Smooth muscle cell (in vitro differentiated cells): Measurements from ENCODE around the gene FOSB. TPM values are rescaled to one million over a fixed set of nuclear protein-coding genes. Genes with fewer than 3 reads are reported as not detected.

Experiments used
- DNase-seq: peaks from one replicate; lab custom pipeline; 2025; ENCODE audit not compliant: unreplicated experiment; lab: John Stamatoyannopoulos, UW
- H2AFZ ChIP-seq: fragments of 200-600 bp; sonication (generic); 2 replicates; pipeline ENCODE4 v1.6.0; 2016; ENCODE audit warnings: antibody characterized with exemption, low read depth, mild to moderate bottlenecking
- H3F3A ChIP-seq: fragments of 200-600 bp; sonication (generic); 2 replicates; pipeline ENCODE4 v1.6.0; 2017; ENCODE audit warnings: antibody characterized with exemption, low read depth
- H3K27ac ChIP-seq: fragments of 200-600 bp; sonication (generic); 2 replicates; pipeline ENCODE4 v1.5.1; 2016; ENCODE audit warnings: low read depth, mild to moderate bottlenecking
- H3K27me3 ChIP-seq: fragments of 200-600 bp; sonication (generic); 2 replicates; pipeline ENCODE4 v1.6.1; 2016; ENCODE audit warnings: low read depth, mild to moderate bottlenecking
- H3K36me3 ChIP-seq: fragments of 200-600 bp; sonication (generic); 2 replicates; pipeline ENCODE4 v1.5.1; 2016; ENCODE audit warnings: low read depth
- H3K4me1 ChIP-seq: fragments of 200-600 bp; sonication (generic); 2 replicates; pipeline ENCODE4 v1.5.1; 2016; ENCODE audit warnings: low read depth
- H3K4me2 ChIP-seq: fragments of 200-600 bp; sonication (generic); 2 replicates; pipeline ENCODE4 v1.6.0; 2016; ENCODE audit warnings: mild to moderate bottlenecking
- H3K4me3 ChIP-seq: fragments of 200-600 bp; sonication (generic); 2 replicates; pipeline ENCODE4 v1.5.1; 2016; ENCODE audit warnings: mild to moderate bottlenecking
- H3K79me2 ChIP-seq: fragments of 200-600 bp; sonication (generic); 2 replicates; pipeline ENCODE4 v1.6.0; 2016; ENCODE audit warnings: low read depth, mild to moderate bottlenecking
- H3K9ac ChIP-seq: fragments of 200-600 bp; sonication (generic); 2 replicates; pipeline ENCODE4 v1.6.0; 2016; ENCODE audit warnings: low read depth
- H3K9me3 ChIP-seq: fragments of 200-600 bp; sonication (generic); replicated peaks from 2 replicates; pipeline ENCODE4 v1.5.1; 2016; ENCODE audit warnings: low read depth
- H4K20me1 ChIP-seq: fragments of 200-600 bp; sonication (generic); 2 replicates; pipeline ENCODE4 v1.6.0; 2016; ENCODE audit warnings: low read depth
- CTCF ChIP-seq: fragments of 200-600 bp; sonication (generic); IDR thresholded peaks from 2 replicates; pipeline ENCODE4 v1.5.1; 2017; ENCODE audit warnings: borderline replicate concordance, mild to moderate bottlenecking, antibody characterized with exemption; ENCODE audit not compliant: insufficient read depth, poor library complexity, severe bottlenecking
- WGBS: methylation state at CpG from one replicate; pipeline ENCODE4 v1.1.7; 2016; ENCODE audit warnings: low lambda C conversion rate; 5-methylcytosine and 5-hydroxymethylcytosine counted together
- polyA plus RNA-seq: library from polyadenylated mRNA; unstranded; fragments of >200 nt; fragmentation: Nextera tagmentation; extraction: Ambion mirVana; gene quantifications from 2 replicates; pipeline ENCODE4 v1.2.1, GENCODE V29; 2016
- total RNA-seq: library from RNA; depleted of rRNA; stranded (reverse); fragments of >200 nt; gene quantifications from 2 replicates; pipeline ENCODE4 v1.2.3, GENCODE V29; 2014

FOSB gene
- total and polyA plus RNA-seq, 2 experiments from 2014 or later: 178 to 186 TPM

GRCh38 chr19:45498411-45499195, 30.8 kb downstream of the FOSB start, which contains the start of gene PPM1N:
PPM1N (plus strand) TSS chr19:45498443; CDS start chr19:45498473, 30 bp downstream.
- H3K36me3 ChIP-seq: no peaks in the 10 kb centered on the region
- H3K27me3 ChIP-seq: peaks cover 27% of the 10 kb centered on the region
- H3K9me3 ChIP-seq: no peaks in the 10 kb centered on the region
- 5% methylated on average over 82 of the region's 89 CpGs for WGBS
- no peak for TF ChIP-seq CTCF
- H3K79me2 ChIP-seq: no peaks in the 10 kb centered on the region
- H3K4me3 ChIP-seq: peak within 1 kb of the TSS; percentile 66
- H3F3A ChIP-seq: no peaks in the 10 kb centered on the region
- peak within 1 kb of the TSS; percentile 87 for H3K4me2 ChIP-seq
- no peak within 1 kb of the TSS for H3K9ac ChIP-seq
- H2AFZ ChIP-seq: peak within 1 kb of the TSS; percentile 63
- H3K4me1 ChIP-seq: peaks cover 11% of the 10 kb centered on the region
- peaks cover 8% of the 10 kb centered on the region for H4K20me1 ChIP-seq
- DNase-seq: no peak
- H3K27ac ChIP-seq: no peak within 1 kb of the TSS

DNA sequence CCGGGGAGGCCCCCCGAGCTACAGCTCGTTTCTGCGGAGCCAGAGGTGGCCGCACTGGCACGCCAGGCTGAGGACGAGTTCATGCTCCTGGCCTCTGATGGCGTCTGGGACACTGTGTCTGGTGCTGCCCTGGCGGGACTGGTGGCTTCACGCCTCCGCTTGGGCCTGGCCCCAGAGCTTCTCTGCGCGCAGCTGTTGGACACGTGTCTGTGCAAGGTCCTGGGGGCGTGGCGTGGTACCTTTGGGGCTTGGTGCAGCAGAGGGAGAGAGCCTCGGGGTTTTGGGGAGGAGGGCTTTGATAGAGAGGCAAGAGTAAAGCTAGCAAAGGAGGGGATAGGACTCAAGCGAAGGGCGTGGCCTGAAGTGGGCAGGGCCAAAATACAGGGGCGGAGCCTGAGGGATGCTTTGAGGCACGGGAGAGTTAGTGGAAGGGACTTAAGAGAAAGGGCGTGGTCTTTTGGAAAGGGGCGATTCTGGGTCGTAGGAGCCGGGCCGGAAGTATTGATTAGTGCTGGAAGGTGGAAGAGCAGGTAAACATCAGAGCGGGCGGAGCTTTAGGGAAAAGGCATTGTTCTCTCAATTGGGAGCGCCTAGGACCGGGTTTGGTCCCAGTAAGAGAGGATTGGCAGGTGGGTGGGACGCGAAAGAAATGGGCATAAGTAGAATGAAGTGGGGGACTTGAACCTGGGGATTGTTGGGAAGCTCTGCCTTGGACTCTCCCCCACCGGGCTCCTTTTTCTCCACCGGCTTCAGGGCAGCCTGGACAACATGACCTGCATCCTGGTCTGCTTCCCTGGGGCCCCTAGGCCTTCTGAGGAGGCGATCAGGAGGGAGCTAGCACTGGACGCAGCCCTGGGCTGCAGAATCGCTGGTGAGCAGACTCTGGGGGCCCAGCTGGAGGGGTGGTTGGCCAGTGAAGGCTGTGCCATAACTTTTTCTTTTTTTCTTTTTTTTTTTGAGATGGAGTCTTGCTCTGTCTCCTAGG, 31.7 kb downstream of the FOSB start:
- WGBS: 13% methylated on average over 37 of the region's 37 CpGs
- Histone ChIP-seq H3K27ac (no peak overlapping the region), H2AFZ (no peak overlapping the region), H4K20me1 (peaks cover 4% of the 10 kb centered on the region), H3K36me3 (no peaks in the 10 kb centered on the region), H3K4me3 (peak overlapping the region; percentile 30), H3K9me3 (no peaks in the 10 kb centered on the region), H3K79me2 (no peaks in the 10 kb centered on the region), H3K9ac (no peak overlapping the region), H3K27me3 (peaks cover 27% of the 10 kb centered on the region), H3K4me2 (peak overlapping the region; percentile 84), H3F3A (peaks cover under 1% of the 10 kb centered on the region), H3K4me1 (peaks cover 11% of the 10 kb centered on the region)
- no peak for TF ChIP-seq CTCF
- DNase-seq: no peak

GRCh38 chr19:45500918-45501729, 33.3 kb downstream of the FOSB start:
- Histone ChIP-seq H3K4me2 (no peak overlapping the region), H3F3A (peaks cover 14% of the 10 kb centered on the region), H3K36me3 (no peaks in the 10 kb centered on the region), H3K9ac (no peak overlapping the region), H3K4me3 (no peak overlapping the region), H3K27ac (no peak overlapping the region), H2AFZ (no peak overlapping the region), H3K27me3 (peaks cover 27% of the 10 kb centered on the region), H3K79me2 (no peaks in the 10 kb centered on the region), H4K20me1 (peaks cover 1% of the 10 kb centered on the region), H3K9me3 (no peaks in the 10 kb centered on the region), H3K4me1 (peaks cover 11% of the 10 kb centered on the region)
- DNase-seq: no peak
- TF ChIP-seq CTCF: no peak
- 48% methylated on average over 8 of the region's 8 CpGs for WGBS
